Smooth muscle cell (in vitro differentiated cells): ENCODE measurements around the gene CACNA1C. TPM values are rescaled to one million over a fixed set of nuclear protein-coding genes. Genes with fewer than 3 reads are reported as not detected.

Experiments
- DNase-seq: peaks from one replicate; lab custom pipeline; 2025; ENCODE audit not compliant: unreplicated experiment; lab: John Stamatoyannopoulos, UW
- H2AFZ ChIP-seq: fragments of 200-600 bp; sonication (generic); 2 replicates; pipeline ENCODE4 v1.6.0; 2016; ENCODE audit warnings: antibody characterized with exemption, low read depth, mild to moderate bottlenecking
- H3F3A ChIP-seq: fragments of 200-600 bp; sonication (generic); 2 replicates; pipeline ENCODE4 v1.6.0; 2017; ENCODE audit warnings: antibody characterized with exemption, low read depth
- H3K27ac ChIP-seq: fragments of 200-600 bp; sonication (generic); 2 replicates; pipeline ENCODE4 v1.5.1; 2016; ENCODE audit warnings: low read depth, mild to moderate bottlenecking
- H3K27me3 ChIP-seq: fragments of 200-600 bp; sonication (generic); 2 replicates; pipeline ENCODE4 v1.6.1; 2016; ENCODE audit warnings: low read depth, mild to moderate bottlenecking
- H3K36me3 ChIP-seq: fragments of 200-600 bp; sonication (generic); 2 replicates; pipeline ENCODE4 v1.5.1; 2016; ENCODE audit warnings: low read depth
- H3K4me1 ChIP-seq: fragments of 200-600 bp; sonication (generic); 2 replicates; pipeline ENCODE4 v1.5.1; 2016; ENCODE audit warnings: low read depth
- H3K4me2 ChIP-seq: fragments of 200-600 bp; sonication (generic); 2 replicates; pipeline ENCODE4 v1.6.0; 2016; ENCODE audit warnings: mild to moderate bottlenecking
- H3K4me3 ChIP-seq: fragments of 200-600 bp; sonication (generic); 2 replicates; pipeline ENCODE4 v1.5.1; 2016; ENCODE audit warnings: mild to moderate bottlenecking
- H3K79me2 ChIP-seq: fragments of 200-600 bp; sonication (generic); 2 replicates; pipeline ENCODE4 v1.6.0; 2016; ENCODE audit warnings: low read depth, mild to moderate bottlenecking
- H3K9ac ChIP-seq: fragments of 200-600 bp; sonication (generic); 2 replicates; pipeline ENCODE4 v1.6.0; 2016; ENCODE audit warnings: low read depth
- H3K9me3 ChIP-seq: fragments of 200-600 bp; sonication (generic); replicated peaks from 2 replicates; pipeline ENCODE4 v1.5.1; 2016; ENCODE audit warnings: low read depth
- H4K20me1 ChIP-seq: fragments of 200-600 bp; sonication (generic); 2 replicates; pipeline ENCODE4 v1.6.0; 2016; ENCODE audit warnings: low read depth
- WGBS: methylation state at CpG from one replicate; pipeline ENCODE4 v1.1.7; 2016; ENCODE audit warnings: low lambda C conversion rate; 5-methylcytosine and 5-hydroxymethylcytosine counted together
- polyA plus RNA-seq: library from polyadenylated mRNA; unstranded; fragments of >200 nt; fragmentation: Nextera tagmentation; extraction: Ambion mirVana; gene quantifications from 2 replicates; pipeline ENCODE4 v1.2.1, GENCODE V29; 2016
- total RNA-seq: library from RNA; depleted of rRNA; stranded (reverse); fragments of >200 nt; gene quantifications from 2 replicates; pipeline ENCODE4 v1.2.3, GENCODE V29; 2014
- TF ChIP-seq, protein P1 (sequence below): fragments of 200-600 bp; sonication (generic); IDR thresholded peaks from 2 replicates; pipeline ENCODE4 v1.5.1; 2017; ENCODE audit warnings: borderline replicate concordance, mild to moderate bottlenecking, antibody characterized with exemption; ENCODE audit not compliant: insufficient read depth, poor library complexity, severe bottlenecking

Gene CACNA1C
- total and polyA plus RNA-seq, 2 experiments from 2014 or later: 1.6 to 4.5 TPM

GRCh38 chr12:2481346-2481745 is 428.6 kb downstream of the CACNA1C start:
- no peaks in the 10 kb centered on the region for H3K9me3 ChIP-seq
- 85% methylated on average over 8 of the region's 8 CpGs for WGBS
- no peaks in the 10 kb centered on the region for H3F3A ChIP-seq
- no peak overlapping the region for H3K9ac ChIP-seq
- no peaks in the 10 kb centered on the region for H3K27me3 ChIP-seq
- no peaks in the 10 kb centered on the region for H3K4me1 ChIP-seq
- no peak for DNase-seq
- H3K4me2 ChIP-seq: no peak overlapping the region
- no peak overlapping the region for H3K27ac ChIP-seq
- H3K4me3 ChIP-seq: no peak overlapping the region
- H3K36me3 ChIP-seq: no peaks in the 10 kb centered on the region
- H3K79me2 ChIP-seq: no peaks in the 10 kb centered on the region
- H2AFZ ChIP-seq: no peak overlapping the region
- TF ChIP-seq, protein P1, sequence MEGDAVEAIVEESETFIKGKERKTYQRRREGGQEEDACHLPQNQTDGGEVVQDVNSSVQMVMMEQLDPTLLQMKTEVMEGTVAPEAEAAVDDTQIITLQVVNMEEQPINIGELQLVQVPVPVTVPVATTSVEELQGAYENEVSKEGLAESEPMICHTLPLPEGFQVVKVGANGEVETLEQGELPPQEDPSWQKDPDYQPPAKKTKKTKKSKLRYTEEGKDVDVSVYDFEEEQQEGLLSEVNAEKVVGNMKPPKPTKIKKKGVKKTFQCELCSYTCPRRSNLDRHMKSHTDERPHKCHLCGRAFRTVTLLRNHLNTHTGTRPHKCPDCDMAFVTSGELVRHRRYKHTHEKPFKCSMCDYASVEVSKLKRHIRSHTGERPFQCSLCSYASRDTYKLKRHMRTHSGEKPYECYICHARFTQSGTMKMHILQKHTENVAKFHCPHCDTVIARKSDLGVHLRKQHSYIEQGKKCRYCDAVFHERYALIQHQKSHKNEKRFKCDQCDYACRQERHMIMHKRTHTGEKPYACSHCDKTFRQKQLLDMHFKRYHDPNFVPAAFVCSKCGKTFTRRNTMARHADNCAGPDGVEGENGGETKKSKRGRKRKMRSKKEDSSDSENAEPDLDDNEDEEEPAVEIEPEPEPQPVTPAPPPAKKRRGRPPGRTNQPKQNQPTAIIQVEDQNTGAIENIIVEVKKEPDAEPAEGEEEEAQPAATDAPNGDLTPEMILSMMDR: no peak
- H4K20me1 ChIP-seq: no peaks in the 10 kb centered on the region

DNA sequence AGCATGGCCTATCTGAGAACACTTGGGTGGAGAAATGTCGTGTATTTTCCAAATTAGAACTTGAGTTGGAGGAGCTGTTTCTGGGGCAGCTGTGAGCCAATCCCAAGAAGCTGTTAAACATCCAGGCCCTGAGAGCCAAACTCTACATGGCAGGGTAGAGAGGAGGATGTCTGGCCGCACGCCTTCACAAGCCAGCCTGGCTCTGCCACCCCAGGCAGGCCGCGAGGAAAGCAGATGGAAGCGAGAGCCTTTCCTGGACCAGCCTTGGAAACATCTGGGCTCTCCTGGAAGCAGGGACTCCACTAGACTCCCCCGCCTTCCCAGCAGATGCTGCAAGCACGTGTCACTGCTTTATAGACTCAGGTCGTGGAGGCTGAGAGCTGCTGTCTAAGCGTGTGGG is 429.2 kb downstream of the CACNA1C start:
- Histone ChIP-seq H3K4me3 (no peak overlapping the region), H3K79me2 (no peaks in the 10 kb centered on the region), H3K9ac (no peak overlapping the region), H3K36me3 (no peaks in the 10 kb centered on the region), H3K9me3 (no peaks in the 10 kb centered on the region), H3K27me3 (no peaks in the 10 kb centered on the region), H2AFZ (no peak overlapping the region), H3K4me1 (no peaks in the 10 kb centered on the region), H3F3A (no peaks in the 10 kb centered on the region), H4K20me1 (no peaks in the 10 kb centered on the region), H3K4me2 (no peak overlapping the region), H3K27ac (no peak overlapping the region)
- WGBS: 90% methylated on average over 10 of the region's 10 CpGs
- no peak for DNase-seq
- TF ChIP-seq, protein P1: no peak

DNA sequence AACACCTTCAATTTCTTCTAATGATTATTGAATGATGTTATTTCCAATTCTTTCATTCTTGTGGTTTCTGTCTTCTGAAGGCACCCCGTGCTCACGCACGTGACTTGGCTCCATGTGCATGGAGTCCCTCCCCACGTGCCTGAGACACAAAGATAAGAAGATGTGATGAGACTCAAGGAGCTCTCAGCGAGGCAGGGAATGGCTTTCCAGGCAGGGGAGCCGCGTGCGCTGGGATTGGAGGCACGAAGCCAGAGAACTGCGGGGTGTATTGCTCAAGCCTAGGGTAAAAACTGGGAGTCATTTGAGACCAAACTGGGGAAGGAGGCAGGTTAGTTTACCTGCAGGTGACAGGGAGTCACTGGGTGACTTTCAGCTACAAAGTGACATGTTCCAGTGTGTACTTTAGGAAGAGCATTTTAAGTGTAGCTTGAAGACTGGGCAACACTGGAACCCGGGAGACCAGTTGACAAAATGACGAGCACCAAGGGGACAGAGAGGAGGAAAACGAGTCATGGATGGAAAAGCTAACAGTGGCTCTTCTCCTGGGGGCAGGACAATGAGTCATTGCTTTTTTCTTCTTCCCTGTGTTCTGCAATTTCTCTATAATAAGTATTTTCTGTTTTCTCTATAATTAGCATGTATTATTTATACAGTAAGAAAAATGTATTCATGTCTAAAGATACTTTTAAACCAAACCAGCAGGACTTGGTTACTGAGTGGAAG is 430.3 kb downstream of the CACNA1C start:
- H3K27me3 ChIP-seq: no peaks in the 10 kb centered on the region
- TF ChIP-seq, protein P1: no peak
- H3K4me1 ChIP-seq: no peaks in the 10 kb centered on the region
- no peaks in the 10 kb centered on the region for H4K20me1 ChIP-seq
- H3K9me3 ChIP-seq: no peaks in the 10 kb centered on the region
- H3K4me2 ChIP-seq: no peak overlapping the region
- no peak overlapping the region for H3K27ac ChIP-seq
- no peak overlapping the region for H2AFZ ChIP-seq
- H3K4me3 ChIP-seq: no peak overlapping the region
- H3K9ac ChIP-seq: no peak overlapping the region
- H3F3A ChIP-seq: no peaks in the 10 kb centered on the region
- no peaks in the 10 kb centered on the region for H3K79me2 ChIP-seq
- H3K36me3 ChIP-seq: no peaks in the 10 kb centered on the region
- no peak for DNase-seq
- 89% methylated on average over 13 of the region's 13 CpGs for WGBS

- H4K20me1 ChIP-seq: no peaks in the 10 kb centered on the region
- 96% methylated on average over 3 of the region's 3 CpGs for WGBS
- DNase-seq: no peak
- no peaks in the 10 kb centered on the region for H3K4me1 ChIP-seq
- no peak overlapping the region for H2AFZ ChIP-seq
- no peak overlapping the region for H3K4me3 ChIP-seq
- no peak overlapping the region for H3K9ac ChIP-seq
- no peaks in the 10 kb centered on the region for H3K27me3 ChIP-seq
- no peak overlapping the region for H3K27ac ChIP-seq
- TF ChIP-seq, protein P1: no peak
- no peaks in the 10 kb centered on the region for H3K9me3 ChIP-seq
- no peak overlapping the region for H3K4me2 ChIP-seq
- no peaks in the 10 kb centered on the region for H3K36me3 ChIP-seq
- no peaks in the 10 kb centered on the region for H3F3A ChIP-seq
- no peaks in the 10 kb centered on the region for H3K79me2 ChIP-seq
Observed at GRCh38 chr12:2483713-2484112, 430.9 kb downstream of the CACNA1C start.
